ENCODE results near the gene ZCCHC9.
"Not testable (repeated sequence)": the region's sequence is repeated elsewhere in the genome, so short reads cannot be mapped to it uniquely, and the experiment has no call there.

The ZCCHC9 gene

GRCh38 chr5:81308836-81309235 lies 7.4 kb downstream of the ZCCHC9 start:
- DNase-seq = no peak

GRCh38 chr5:81310402-81311063 lies 9.1 kb downstream of the ZCCHC9 start:
- DNase-seq = no peak

GRCh38 chr5:81313278-81313677 lies 11.9 kb downstream of the ZCCHC9 start:
- no peak for DNase-seq

GRCh38 chr5:81313686-81314085 lies 12.3 kb downstream of the ZCCHC9 start:
- DNase-seq = no peak

- DNase-seq = no peak
Measured at GRCh38 chr5:81314581-81314980, 13.2 kb downstream of the ZCCHC9 start.

- DNase-seq = no peak
Measured at GRCh38 chr5:81315336-81315735, 13.9 kb downstream of the ZCCHC9 start.

- no peak for DNase-seq
Measured at GRCh38 chr5:81315830-81316229, 14.4 kb downstream of the ZCCHC9 start.

GRCh38 chr5:81316571-81316970 lies 15.2 kb downstream of the ZCCHC9 start:
- DNase-seq = no peak

- no peak for DNase-seq
Measured at GRCh38 chr5:81317536-81317935, 16.1 kb downstream of the ZCCHC9 start.

GRCh38 chr5:81326554-81326953 lies 25.2 kb downstream of the ZCCHC9 start:
- DNase-seq = no peak

GRCh38 chr5:81334304-81335061 lies 33.1 kb downstream of the ZCCHC9 start:
- no peak for DNase-seq

- no peak for DNase-seq
Measured at GRCh38 chr5:81335946-81336345, 34.6 kb downstream of the ZCCHC9 start.

- no peak for DNase-seq
Measured at GRCh38 chr5:81336556-81336955, 35.2 kb downstream of the ZCCHC9 start.

- DNase-seq = no peak
Measured at GRCh38 chr5:81337803-81338202, 36.4 kb downstream of the ZCCHC9 start.

- not testable (repeated sequence) for DNase-seq
Measured at GRCh38 chr5:81338213-81338612, 36.8 kb downstream of the ZCCHC9 start.

- DNase-seq = no peak
Measured at GRCh38 chr5:81344736-81345135, 43.3 kb downstream of the ZCCHC9 start.

GRCh38 chr5:81345411-81346003 lies 44.1 kb downstream of the ZCCHC9 start:
- DNase-seq = no peak

GRCh38 chr5:81349161-81349560 lies 47.8 kb downstream of the ZCCHC9 start:
- no peak for DNase-seq

- no peak for DNase-seq
Measured at GRCh38 chr5:81350507-81350906, 49.1 kb downstream of the ZCCHC9 start.

GRCh38 chr5:81353189-81353588 lies 51.8 kb downstream of the ZCCHC9 start:
- DNase-seq = no peak

- no peak for DNase-seq
Measured at GRCh38 chr5:81354093-81354492, 52.7 kb downstream of the ZCCHC9 start.

GRCh38 chr5:81355291-81356251 lies 54.2 kb downstream of the ZCCHC9 start:
- no peak for DNase-seq

GRCh38 chr5:81359108-81359507 lies 57.7 kb downstream of the ZCCHC9 start:
- no peak for DNase-seq
